Measurements from ENCODE around the gene TBL1XR1. TPM values are rescaled to one million over a fixed set of nuclear protein-coding genes. Genes with fewer than 3 reads are reported as not detected.
"Not testable (repeated sequence)": the region's sequence is repeated elsewhere in the genome, so short reads cannot be mapped to it uniquely, and the experiment has no call there.

TBL1XR1 gene
- total and polyA plus RNA-seq, 8 donors: 14.1 to 93.0 (median 47.2) TPM

- H3K27me3 ChIP-seq: no peaks in the 10 kb centered on the region
- DNase-seq (no peak), FAIRE-seq (no peak), ATAC-seq (no peak)
- no peak overlapping the region for H3K4me3 ChIP-seq
- no peaks in the 10 kb centered on the region for H3K36me3 ChIP-seq
- intact Hi-C loops (cut with DNase I): no loop called here
- TF ChIP-seq CTCF (IDR thresholded peaks at IDR 0.05): no peak
- H3K27ac ChIP-seq: no peak overlapping the region
- 96 to 97% methylated on average over 4 of the region's 4 CpGs for WGBS, 2 donors
- H3K9me3 ChIP-seq: no peaks in the 10 kb centered on the region
- H3K4me1 ChIP-seq: peaks cover 0 to 10% (median 5%) of the 10 kb centered on the region in 3 donors
These were observed 28.9 kb downstream of the TBL1XR1 start for GRCh38 chr3:177168431-177168830.

- H3K4me3 ChIP-seq: no peak overlapping the region
- DNase-seq (no peak), FAIRE-seq (no peak), ATAC-seq (no peak)
- no peaks in the 10 kb centered on the region for H3K9me3 ChIP-seq
- H3K36me3 ChIP-seq: no peaks in the 10 kb centered on the region
- peaks cover 0 to 11% (median 0%) of the 10 kb centered on the region in 3 donors for H3K4me1 ChIP-seq
- no peak for TF ChIP-seq CTCF (IDR thresholded peaks at IDR 0.05)
- no peaks in the 10 kb centered on the region for H3K27me3 ChIP-seq
- no peak overlapping the region for H3K27ac ChIP-seq
- 61 to 67% methylated on average over 4 of the region's 4 CpGs for WGBS, 2 donors
- intact Hi-C loops (cut with DNase I): no loop called here
These were observed 34.5 kb downstream of the TBL1XR1 start for GRCh38 chr3:177162742-177163141.

GRCh38 chr3:177161603-177162002 lies 35.7 kb downstream of the TBL1XR1 start:
- H3K9me3 ChIP-seq; H3K36me3 ChIP-seq; H3K27me3 ChIP-seq; H3K4me3 ChIP-seq; ATAC-seq; H3K27ac ChIP-seq; intact Hi-C loops (cut with DNase I); DNase-seq; FAIRE-seq: not testable (repeated sequence)
- 95 to 99% methylated on average over 2 of the region's 2 CpGs for WGBS, 2 donors
- H3K4me1 ChIP-seq: peaks cover 0 to 11% (median 0%) of the 10 kb centered on the region in 3 donors

- H3K9me3 ChIP-seq: no peaks in the 10 kb centered on the region
- 97% methylated on average over 8 of the region's 8 CpGs for WGBS, 2 donors
- H3K4me3 ChIP-seq: no peak overlapping the region
- peaks cover 8 to 20% (median 9%) of the 10 kb centered on the region in 3 donors for H3K4me1 ChIP-seq
- ATAC-seq (no peak), DNase-seq (no peak), FAIRE-seq (no peak)
- no peak for TF ChIP-seq CTCF (IDR thresholded peaks at IDR 0.05)
- intact Hi-C loops (cut with DNase I): no loop called here
- no peaks in the 10 kb centered on the region for H3K27me3 ChIP-seq
- H3K27ac ChIP-seq: no peak overlapping the region
- no peaks in the 10 kb centered on the region for H3K36me3 ChIP-seq
These were observed 38.8 kb downstream of the TBL1XR1 start for GRCh38 chr3:177158461-177158860.

GRCh38 chr3:177157492-177157891 lies 39.8 kb downstream of the TBL1XR1 start:
- FAIRE-seq: no peak
- Histone ChIP-seq H3K4me1 (peaks cover 8 to 20% (median 9%) of the 10 kb centered on the region in 3 donors), H3K27me3 (no peaks in the 10 kb centered on the region), H3K4me3 (no peak overlapping the region), H3K9me3 (no peaks in the 10 kb centered on the region), H3K36me3 (no peaks in the 10 kb centered on the region), H3K27ac (no peak overlapping the region)
- no peak for TF ChIP-seq CTCF (IDR thresholded peaks at IDR 0.05)
- no peak for ATAC-seq
- 92% methylated on average over 4 of the region's 4 CpGs for WGBS, 2 donors
- intact Hi-C loops (cut with DNase I): no loop called here
- no peak for DNase-seq

Measured in pancreas (tissue), 10 donors.